ENCODE data around the gene EIF4B. TPM values are rescaled to one million over a fixed set of nuclear protein-coding genes. Genes with fewer than 3 reads are reported as not detected.

EIF4B gene
- total and polyA plus RNA-seq, 12 donors: 77.1 to 800 (median 557) TPM

DNA sequence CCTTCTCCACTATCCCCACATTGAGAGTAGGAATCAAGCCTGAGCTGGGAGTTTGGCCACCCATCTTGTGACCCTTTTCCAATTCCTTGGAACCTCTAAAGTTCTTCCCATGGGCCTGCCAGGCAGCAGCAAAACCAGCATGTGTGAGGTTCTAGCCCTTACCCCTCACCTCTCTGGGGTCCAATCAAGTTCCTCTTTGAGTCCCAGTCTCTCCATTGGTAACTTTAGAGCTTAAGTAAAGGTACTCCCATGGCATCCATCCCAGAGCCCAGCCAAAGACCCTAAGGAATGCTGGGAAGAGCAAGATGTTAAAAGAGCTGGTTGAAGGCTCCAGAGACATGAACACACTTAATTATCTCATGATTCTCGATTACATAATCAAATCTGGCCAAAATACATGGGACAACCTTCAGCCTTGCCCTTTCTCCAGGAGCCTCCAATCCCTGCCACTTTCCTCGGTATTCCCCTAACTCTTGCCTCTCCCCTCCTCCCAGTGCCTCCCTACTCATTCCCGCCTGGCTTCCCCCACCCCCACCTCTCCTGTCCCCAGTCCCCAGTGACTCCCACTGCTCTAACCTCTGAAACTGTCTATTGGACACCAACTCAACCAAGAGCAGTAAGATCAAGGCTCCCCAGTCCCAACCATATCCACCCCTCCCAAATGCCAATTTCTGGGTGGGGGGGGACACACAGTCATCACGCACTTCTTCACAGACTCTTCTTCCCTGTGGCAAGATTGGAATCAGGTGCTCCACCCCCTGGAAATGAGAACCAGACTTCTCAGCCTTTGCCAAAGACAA is 38.8 kb downstream of the EIF4B start:
- Histone ChIP-seq H3K9me3 (replicated peaks in 1 of 3) (no peaks in the 10 kb centered on the region), H3K4me3 (peak overlapping the region in 1 of 4 donors; percentile 87), H3K36me3 (replicated peaks in 1 of 2) (peaks cover 0 to 4% of the 10 kb centered on the region in 2 donors), H3K27me3 (no peaks in the 10 kb centered on the region), H3K27ac (peak overlapping the region in 4 of 5 donors; percentile 91 to 99 (median 98)), H3K4me1 (replicated peaks in 1 of 2) (peaks cover 34 to 66% of the 10 kb centered on the region in 2 donors)
- 41 to 52% (median 47%) methylated on average over 3 to 4 of the region's 4 CpGs for WGBS, 4 donors
- intact Hi-C loops (cut with DNase I): no loop called here
- TF ChIP-seq CTCF (IDR thresholded peaks at IDR 0.05) (no peak), POLR2A (IDR thresholded peaks at IDR 0.05) (no peak)
- peak in 4 of 7 donors; percentile 49 to 63 (median 56) for DNase-seq

- H3K4me1 ChIP-seq (replicated peaks in 1 of 2): peaks cover 39 to 72% of the 10 kb centered on the region in 2 donors
- 39 to 50% (median 45%) methylated on average over 5 of the region's 5 CpGs for WGBS, 4 donors
- no peaks in the 10 kb centered on the region for H3K36me3 ChIP-seq (replicated peaks in 1 of 2)
- peak overlapping the region in 1 of 4 donors; percentile 87 for H3K4me3 ChIP-seq
- intact Hi-C loops (cut with DNase I): no loop called here
- DNase-seq: peak in 5 of 7 donors; percentile 40 to 79 (median 62)
- H3K27ac ChIP-seq: peak overlapping the region in 4 of 5 donors; percentile 91 to 99 (median 98)
- no peak for TF ChIP-seq POLR2A (IDR thresholded peaks at IDR 0.05)
- TF ChIP-seq CTCF (IDR thresholded peaks at IDR 0.05): no peak
- H3K9me3 ChIP-seq (replicated peaks in 1 of 3): no peaks in the 10 kb centered on the region
- no peaks in the 10 kb centered on the region for H3K27me3 ChIP-seq
Measured at GRCh38 chr12:53045696-53046045, 39.4 kb downstream of the EIF4B start.

DNA sequence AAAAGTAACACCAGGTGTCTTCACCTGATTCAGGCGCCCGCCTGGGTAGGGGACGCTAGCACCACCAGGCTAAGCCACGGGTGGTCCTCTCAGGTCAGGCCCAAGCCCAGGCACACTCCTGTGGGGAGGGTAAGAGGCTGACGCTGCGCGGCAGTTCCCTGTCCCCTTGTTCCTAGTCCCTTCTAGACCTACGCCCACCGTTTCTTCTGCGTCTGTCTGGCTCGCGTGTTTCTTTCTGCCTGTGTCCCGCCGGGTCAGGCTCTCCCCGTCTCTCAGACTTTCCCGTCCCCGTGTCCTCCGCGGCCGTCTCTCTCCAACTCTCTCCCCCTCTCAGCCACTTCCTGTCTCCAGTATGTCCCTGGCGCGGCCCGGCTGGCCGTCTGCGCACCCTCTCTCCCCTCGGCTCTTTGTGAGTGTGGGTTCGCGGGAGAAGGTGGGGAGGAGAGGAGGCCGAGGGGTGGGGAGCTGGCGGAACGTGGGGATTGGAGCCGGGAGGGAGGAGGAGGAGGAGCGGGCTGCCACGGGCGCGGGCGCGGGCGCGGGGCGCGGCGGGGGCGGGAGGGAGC is 40.5 kb downstream of the EIF4B start:
- no peaks in the 10 kb centered on the region for H3K9me3 ChIP-seq (replicated peaks in 1 of 3)
- no peaks in the 10 kb centered on the region for H3K27me3 ChIP-seq
- DNase-seq: peak; percentile 87 to 96 (median 94)
- TF ChIP-seq CTCF (IDR thresholded peaks at IDR 0.05) (no peak), POLR2A (IDR thresholded peaks at IDR 0.05) (peak; percentile 98 to 99)
- WGBS, 4 donors: 0 to 1% (median 0%) methylated on average over 13 to 43 of the region's 44 CpGs
- intact Hi-C loops (cut with DNase I): no loop called here
- H3K4me3 ChIP-seq: peak overlapping the region in 3 of 4 donors; percentile 8 to 87 (median 40)
- peaks cover 47 to 83% of the 10 kb centered on the region in 2 donors for H3K4me1 ChIP-seq (replicated peaks in 1 of 2)
- H3K27ac ChIP-seq: peak overlapping the region; percentile 86 to 99 (median 98)
- no peaks in the 10 kb centered on the region for H3K36me3 ChIP-seq (replicated peaks in 1 of 2)

- Histone ChIP-seq H3K27me3 (no peaks in the 10 kb centered on the region), H3K4me3 (peak overlapping the region in 2 of 4 donors; percentile 25 to 87), H3K9me3 (replicated peaks in 1 of 3) (no peaks in the 10 kb centered on the region), H3K27ac (peak overlapping the region; percentile 75 to 99 (median 96)), H3K4me1 (replicated peaks in 1 of 2) (peaks cover 54 to 87% of the 10 kb centered on the region in 2 donors), H3K36me3 (replicated peaks in 1 of 2) (no peaks in the 10 kb centered on the region)
- peak; percentile 82 to 92 (median 87) for DNase-seq
- TF ChIP-seq POLR2A (IDR thresholded peaks at IDR 0.05) (peak; percentile 78 to 81), CTCF (IDR thresholded peaks at IDR 0.05) (peak in 2 of 6 experiments; percentile 40 to 45)
- WGBS, 4 donors: 0 to 1% (median 0%) methylated on average over 2 to 91 of the region's 94 CpGs
- intact Hi-C loops (cut with DNase I): no loop called here
Measured at GRCh38 chr12:53047221-53048032, 41.2 kb downstream of the EIF4B start.

Measured in adrenal gland (tissue), 12 donors.